ENCODE measurements around the gene MMP17. TPM values are rescaled to one million over a fixed set of nuclear protein-coding genes. Genes with fewer than 3 reads are reported as not detected.
A peak's percentile ranks its signal among the peaks of the same experiment; 100 is the strongest.

The MMP17 gene
- total RNA-seq, 2 donors from 2014 or later, result 2.5 TPM; not detected in 1

DNA sequence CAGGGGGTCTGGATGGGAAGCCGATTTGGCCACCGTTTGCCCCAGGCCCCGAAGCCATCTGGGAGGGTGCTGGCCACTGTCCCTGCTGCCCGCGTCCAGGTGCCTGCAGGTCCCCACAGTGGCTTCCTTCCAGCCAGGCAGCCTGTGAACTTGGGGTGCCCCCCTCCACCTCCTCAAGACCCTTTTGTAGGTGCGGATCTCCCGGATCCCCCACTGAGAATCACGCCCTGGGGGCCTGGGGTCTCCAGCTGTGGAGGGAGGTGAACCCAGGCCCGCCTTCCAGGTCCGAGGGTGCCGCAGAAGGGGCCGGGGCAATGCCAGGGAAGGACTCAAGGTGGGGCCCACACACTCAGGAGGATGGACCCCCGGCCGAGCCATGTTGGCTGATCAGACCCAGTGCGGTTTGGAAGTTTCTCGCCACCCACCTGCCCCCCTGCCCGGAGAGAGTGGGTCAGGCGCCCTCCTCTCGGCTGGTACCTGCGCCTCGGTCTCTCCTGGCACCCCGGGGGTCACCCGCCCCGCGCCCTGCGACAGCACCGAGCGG, 1.7 kb downstream of the MMP17 start:
- DNase-seq, result no peak
- Mint-ChIP-seq H3K4me3 (peak overlapping the region; percentile 86), H3K27ac (no peak overlapping the region), H3K27me3 (peaks cover 40% of the 10 kb centered on the region), H3K4me1 (peaks cover 14% of the 10 kb centered on the region), H3K36me3 (ENCODE audit: low read depth) (no peaks in the 10 kb centered on the region)
- no peaks in the 10 kb centered on the region for H3K9me3 ChIP-seq (ENCODE audit: control insufficient read depth, low read length, poor library complexity, severe bottlenecking)
- ATAC-seq, result no peak

DNA sequence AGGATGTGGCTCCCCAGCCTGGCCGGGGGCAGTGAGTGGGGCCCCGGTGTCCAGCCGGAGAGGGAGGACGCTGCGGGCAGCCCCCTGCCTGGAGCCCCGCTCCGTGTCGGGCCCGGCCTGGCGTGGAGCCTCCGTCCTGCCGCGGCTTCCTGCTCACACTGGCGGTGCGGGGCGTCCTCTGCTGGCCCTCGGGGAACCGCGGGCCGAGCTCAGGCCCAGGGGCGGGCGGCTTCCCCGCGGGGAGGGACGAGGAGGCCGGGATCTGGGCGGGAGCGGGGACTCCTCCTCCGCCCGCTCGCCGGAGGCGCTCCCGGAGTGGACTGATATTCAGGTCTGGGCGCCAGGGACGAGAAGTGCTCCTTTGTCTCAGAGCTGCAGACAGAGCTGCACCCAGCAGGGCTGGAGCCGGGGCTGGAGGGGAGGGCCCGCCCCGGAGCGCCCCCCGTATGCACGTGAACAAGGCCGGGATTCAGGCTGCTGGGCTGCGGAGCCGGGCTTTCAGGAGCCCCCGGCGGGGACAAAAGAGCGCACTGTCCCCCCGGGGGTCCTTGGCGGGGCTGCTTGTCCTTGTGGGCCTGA, 2.2 kb downstream of the MMP17 start:
- DNase-seq (no peak), ATAC-seq (peak; percentile 44)
- H3K9me3 ChIP-seq (ENCODE audit: control insufficient read depth, low read length, poor library complexity, severe bottlenecking), result no peaks in the 10 kb centered on the region
- H3K27ac Mint-ChIP-seq, result no peak overlapping the region
- peaks cover 35% of the 10 kb centered on the region for H3K27me3 Mint-ChIP-seq
- no peaks in the 10 kb centered on the region for H3K36me3 Mint-ChIP-seq (ENCODE audit: low read depth)
- H3K4me1 Mint-ChIP-seq, result peaks cover 13% of the 10 kb centered on the region
- H3K4me3 Mint-ChIP-seq, result peak overlapping the region; percentile 81

DNA sequence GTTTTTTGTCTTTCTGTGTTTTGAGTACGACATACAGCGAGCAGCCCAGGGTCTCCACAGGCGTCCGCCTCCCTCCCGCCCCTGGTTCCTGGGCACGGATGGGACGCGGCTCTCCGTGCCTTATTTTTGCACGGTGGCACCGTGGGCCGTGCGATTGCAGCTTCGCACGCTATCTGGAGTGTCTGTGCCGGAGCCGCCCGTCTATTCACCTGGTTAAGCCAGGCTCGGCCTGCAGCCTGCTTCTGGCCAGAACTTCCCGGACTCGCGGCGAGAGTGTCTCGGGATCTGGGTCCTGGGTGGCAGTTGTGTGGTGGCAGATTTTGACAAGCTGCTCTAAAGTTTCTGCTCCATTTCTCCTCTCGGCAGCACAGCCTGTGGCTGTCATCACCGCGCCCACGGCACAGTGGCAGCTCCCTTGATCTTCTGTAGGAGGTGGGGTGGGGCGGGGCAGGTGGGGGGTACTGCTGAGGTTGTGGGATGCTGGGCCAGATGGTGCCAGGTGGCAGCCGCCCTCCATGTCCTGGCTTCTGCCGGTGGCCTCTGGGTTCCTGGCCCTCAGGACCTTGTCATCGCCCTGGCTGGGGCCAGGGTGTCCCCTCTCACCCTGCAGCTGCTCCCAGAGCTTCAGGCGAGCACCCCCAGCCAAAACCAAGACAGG, 2.9 kb downstream of the MMP17 start:
- peak; percentile 36 for ATAC-seq
- H3K27me3 Mint-ChIP-seq, result peaks cover 29% of the 10 kb centered on the region
- peaks cover 10% of the 10 kb centered on the region for H3K4me1 Mint-ChIP-seq

DNA sequence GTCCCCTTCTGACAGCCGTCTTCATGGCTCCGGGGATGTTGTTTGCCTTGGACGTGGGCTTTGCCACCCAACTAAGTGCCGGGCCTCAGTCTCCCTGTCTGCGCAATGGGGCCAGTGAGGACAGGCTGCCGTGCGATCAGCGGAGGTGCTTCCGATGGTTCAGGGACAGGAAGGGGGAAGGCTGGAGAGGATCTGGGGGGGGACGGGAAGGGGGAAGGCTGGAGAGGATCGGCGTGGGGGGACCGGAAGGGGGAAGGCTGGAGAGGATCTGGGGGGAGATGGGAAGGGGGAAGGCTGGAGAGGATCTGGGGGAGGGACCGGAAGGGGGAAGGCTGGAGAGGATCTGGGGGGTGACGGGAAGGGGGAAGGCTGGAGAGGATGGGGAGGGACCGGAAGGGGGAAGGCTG, 3.4 kb downstream of the MMP17 start:
- peaks cover 10% of the 10 kb centered on the region for H3K4me1 Mint-ChIP-seq
- H3K36me3 Mint-ChIP-seq (ENCODE audit: low read depth), result no peaks in the 10 kb centered on the region
- no peak overlapping the region for H3K4me3 Mint-ChIP-seq
- no peak for DNase-seq
- no peaks in the 10 kb centered on the region for H3K9me3 ChIP-seq (ENCODE audit: control insufficient read depth, low read length, poor library complexity, severe bottlenecking)
- no peak for ATAC-seq
- H3K27me3 Mint-ChIP-seq, result peaks cover 23% of the 10 kb centered on the region
- H3K27ac Mint-ChIP-seq, result no peak overlapping the region

More for the DNA sequence above, 2.9 kb downstream of the MMP17 start:
- no peak for DNase-seq
- no peaks in the 10 kb centered on the region for H3K9me3 ChIP-seq (ENCODE audit: control insufficient read depth, low read length, poor library complexity, severe bottlenecking)
- Mint-ChIP-seq H3K27ac (no peak overlapping the region), H3K4me3 (peak overlapping the region; percentile 81), H3K36me3 (ENCODE audit: low read depth) (no peaks in the 10 kb centered on the region)

DNA sequence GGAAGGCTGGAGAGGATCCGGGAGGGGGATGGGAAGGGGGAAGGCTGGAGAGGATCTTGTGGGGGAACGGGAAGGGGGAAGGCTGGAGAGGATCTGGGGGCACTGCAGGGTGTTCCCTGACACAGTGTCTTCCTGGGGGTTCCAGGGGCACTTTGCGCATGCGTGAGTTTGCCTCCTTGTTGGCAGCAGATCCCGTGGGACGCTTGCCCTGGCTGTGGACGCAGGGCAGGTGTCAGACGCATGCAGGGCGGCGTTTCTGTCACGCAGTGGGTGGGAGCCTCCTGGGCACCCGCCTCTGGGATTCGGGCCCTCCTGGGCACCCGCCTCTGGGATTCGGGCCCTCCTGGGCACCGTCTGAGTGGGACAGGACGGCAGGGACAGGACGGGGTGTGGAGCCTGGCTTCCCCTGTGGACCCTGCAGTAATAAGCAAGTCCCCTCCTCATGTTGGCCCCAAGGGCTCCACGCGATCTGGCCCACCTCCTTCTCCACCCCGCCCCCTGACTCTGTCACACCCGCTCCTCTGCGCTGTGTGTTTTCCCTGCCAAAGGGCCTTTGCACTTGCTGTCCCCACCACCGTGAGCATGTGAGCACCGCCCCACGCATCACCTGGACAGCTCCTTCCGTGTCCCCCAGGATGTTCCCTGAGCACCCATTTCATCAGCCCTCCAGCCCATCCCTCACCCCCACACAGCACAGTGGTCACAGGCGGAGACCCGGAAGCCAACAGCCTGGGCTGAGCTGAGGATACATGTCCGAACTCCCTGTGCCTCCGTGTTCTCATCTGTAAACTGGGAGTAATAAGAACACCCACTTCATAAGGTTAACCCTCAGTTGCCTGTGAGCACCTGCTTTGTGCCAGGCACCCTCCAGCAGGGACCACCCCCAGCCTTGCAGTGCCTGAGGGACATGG, 4.4 kb downstream of the MMP17 start:
- DNase-seq (no peak), ATAC-seq (no peak)
- no peaks in the 10 kb centered on the region for H3K36me3 Mint-ChIP-seq (ENCODE audit: low read depth)
- no peaks in the 10 kb centered on the region for H3K9me3 ChIP-seq (ENCODE audit: control insufficient read depth, low read length, poor library complexity, severe bottlenecking)
- no peak overlapping the region for H3K27ac Mint-ChIP-seq
- H3K4me3 Mint-ChIP-seq, result no peak overlapping the region
- peaks cover 8% of the 10 kb centered on the region for H3K4me1 Mint-ChIP-seq
- H3K27me3 Mint-ChIP-seq, result peaks cover 19% of the 10 kb centered on the region

DNA sequence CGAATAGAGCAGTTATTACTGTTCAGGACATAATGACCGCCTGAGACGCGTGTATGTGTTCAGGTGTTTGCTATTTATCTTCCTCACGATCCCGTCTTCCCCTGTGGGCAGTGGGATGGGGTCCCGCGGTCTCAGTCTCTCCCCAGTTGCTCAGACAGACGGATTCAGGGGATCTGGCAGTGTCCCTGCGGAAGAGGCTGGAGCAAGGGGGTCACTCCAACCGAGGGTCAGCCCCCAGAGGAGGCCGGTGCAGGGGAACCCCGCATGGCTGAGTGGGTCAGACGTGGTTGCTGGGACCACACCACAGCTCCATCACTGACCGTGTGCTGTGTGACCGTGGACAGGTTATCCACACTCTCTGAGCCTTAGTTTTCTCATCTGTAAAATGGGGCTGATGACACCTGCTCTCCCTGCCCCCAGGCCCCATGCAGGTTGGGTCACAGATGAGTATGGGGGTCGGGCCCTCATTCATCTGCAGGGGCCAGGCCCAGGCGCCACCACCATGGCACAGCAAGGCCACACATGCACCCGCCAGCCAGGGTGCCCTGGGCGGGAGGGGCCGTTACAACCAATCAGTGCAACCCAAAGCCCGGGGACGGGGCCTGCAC, 5.2 kb downstream of the MMP17 start:
- no peaks in the 10 kb centered on the region for H3K9me3 ChIP-seq (ENCODE audit: control insufficient read depth, low read length, poor library complexity, severe bottlenecking)
- DNase-seq (peak in 1 of 3 donors; percentile 6), ATAC-seq (no peak)
- Mint-ChIP-seq H3K27me3 (peaks cover 19% of the 10 kb centered on the region), H3K36me3 (ENCODE audit: low read depth) (no peaks in the 10 kb centered on the region), H3K4me1 (peaks cover 8% of the 10 kb centered on the region), H3K4me3 (no peak overlapping the region), H3K27ac (no peak overlapping the region)

DNA sequence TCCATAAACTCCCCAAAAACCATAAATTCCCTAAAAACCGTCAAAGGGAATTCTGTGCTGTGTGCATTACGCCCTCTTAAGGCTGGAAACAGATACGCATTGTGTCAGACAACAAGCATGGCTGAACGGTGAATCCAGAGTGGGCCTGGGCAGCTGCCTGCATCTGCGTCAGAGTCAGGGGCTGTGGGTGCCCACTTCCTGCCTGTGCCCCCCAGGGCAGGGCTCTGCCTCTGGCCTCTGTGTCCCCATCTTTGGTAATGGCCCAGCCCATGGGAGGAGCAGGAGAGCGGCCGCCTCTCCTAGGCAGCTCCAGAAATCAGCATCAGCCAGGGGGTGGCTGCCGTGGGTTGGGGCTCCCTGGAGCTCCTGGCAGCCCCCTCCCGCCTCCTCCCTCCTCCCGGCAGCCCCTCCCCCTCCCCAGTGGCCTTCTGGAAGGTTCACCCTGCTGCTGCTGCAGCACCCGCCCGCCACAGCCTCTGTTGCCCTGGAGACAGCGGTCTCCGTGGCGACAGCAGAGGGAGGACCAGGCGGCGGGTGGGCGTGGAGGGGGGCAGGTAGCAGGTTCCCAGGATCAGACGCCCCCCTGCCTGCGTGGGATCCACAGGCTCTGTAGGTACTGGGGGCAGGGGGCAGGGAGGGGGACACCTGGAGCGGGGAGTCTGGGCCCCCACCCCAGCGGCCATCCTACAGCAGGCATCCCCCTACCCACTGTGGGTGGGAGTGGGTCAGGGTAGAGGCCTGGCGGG, 5.9 kb downstream of the MMP17 start:
- ATAC-seq, result no peak
- Mint-ChIP-seq H3K27ac (no peak overlapping the region), H3K36me3 (ENCODE audit: low read depth) (no peaks in the 10 kb centered on the region), H3K4me3 (no peak overlapping the region), H3K4me1 (peaks cover 8% of the 10 kb centered on the region), H3K27me3 (peaks cover 19% of the 10 kb centered on the region)
- DNase-seq, result peak in 1 of 3 donors; percentile 7
- no peaks in the 10 kb centered on the region for H3K9me3 ChIP-seq (ENCODE audit: control insufficient read depth, low read length, poor library complexity, severe bottlenecking)

DNA sequence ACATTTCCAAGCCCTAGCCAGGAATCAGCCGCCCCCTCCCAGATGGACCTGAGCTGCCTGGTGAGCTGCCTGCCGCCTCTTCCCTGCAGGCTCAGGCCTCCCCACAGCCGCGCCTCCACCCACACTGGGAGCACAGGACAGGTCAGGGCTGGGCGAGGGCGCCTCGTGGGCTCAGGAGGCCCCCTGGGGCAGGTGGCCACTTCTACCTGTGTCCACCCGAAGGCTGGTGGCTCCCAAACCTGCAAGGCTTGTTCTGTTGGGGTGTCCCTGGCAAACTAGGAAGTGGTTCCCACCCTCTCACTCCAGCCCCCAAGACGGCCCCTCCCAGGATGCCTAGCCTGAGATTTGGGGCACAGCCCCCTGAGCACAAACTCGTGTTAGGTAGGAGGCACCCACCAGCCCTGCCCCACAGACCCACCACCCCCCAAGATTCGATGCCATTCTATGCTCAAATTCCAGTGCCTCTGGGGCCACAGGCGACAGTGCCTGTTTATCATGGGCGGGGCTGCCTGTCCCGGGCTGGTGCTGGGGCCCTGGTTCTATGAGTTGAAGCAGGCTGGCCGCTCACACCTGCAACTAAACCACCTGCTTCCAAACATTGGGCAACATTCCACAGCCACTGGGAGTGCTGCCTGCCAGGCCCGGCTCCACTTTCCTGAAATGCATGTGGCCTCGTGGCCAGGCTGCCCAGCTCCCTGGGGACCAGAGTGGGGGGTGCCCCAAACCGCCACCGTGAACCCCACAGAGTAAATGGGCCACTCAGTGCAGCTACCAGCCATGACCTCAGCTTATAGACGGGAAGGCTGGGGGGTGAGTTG, 6.8 kb downstream of the MMP17 start:
- no peaks in the 10 kb centered on the region for H3K9me3 ChIP-seq (ENCODE audit: control insufficient read depth, low read length, poor library complexity, severe bottlenecking)
- H3K4me1 Mint-ChIP-seq, result peaks cover 4% of the 10 kb centered on the region
- DNase-seq (no peak), ATAC-seq (no peak)
- no peak overlapping the region for H3K4me3 Mint-ChIP-seq
- peaks cover 19% of the 10 kb centered on the region for H3K27me3 Mint-ChIP-seq
- H3K36me3 Mint-ChIP-seq (ENCODE audit: low read depth), result no peaks in the 10 kb centered on the region
- no peak overlapping the region for H3K27ac Mint-ChIP-seq

DNA sequence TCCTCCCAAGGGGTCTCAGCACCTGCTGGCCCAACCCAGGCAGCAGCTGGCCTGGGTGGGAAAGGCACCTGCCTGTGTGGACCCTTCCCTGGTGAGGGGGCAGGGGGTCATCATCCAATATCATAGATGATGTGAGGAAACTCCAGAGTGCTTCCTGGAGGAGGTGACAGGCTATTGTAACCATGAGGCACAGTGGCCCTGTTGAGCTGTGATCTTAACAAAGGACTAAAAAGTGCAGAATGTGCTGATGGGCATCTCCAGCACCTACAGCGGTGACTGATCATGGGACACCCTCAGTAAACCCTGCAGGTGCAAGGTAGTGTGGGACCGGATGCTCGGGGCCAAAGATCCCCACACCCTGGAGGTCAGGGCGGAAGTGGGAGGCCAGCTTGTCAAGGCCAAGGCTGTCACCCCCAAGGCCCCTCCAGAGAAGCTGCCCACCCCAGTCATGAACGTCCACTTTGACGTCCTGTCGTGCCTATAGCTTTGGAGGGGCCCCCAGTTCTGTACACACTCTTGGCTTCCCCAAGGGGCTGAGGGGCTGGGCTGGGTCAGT, 7.5 kb downstream of the MMP17 start:
- no peak overlapping the region for H3K4me3 Mint-ChIP-seq
- no peaks in the 10 kb centered on the region for H3K36me3 Mint-ChIP-seq (ENCODE audit: low read depth)
- DNase-seq, result no peak
- no peak for ATAC-seq
- no peaks in the 10 kb centered on the region for H3K9me3 ChIP-seq (ENCODE audit: control insufficient read depth, low read length, poor library complexity, severe bottlenecking)
- peaks cover 4% of the 10 kb centered on the region for H3K4me1 Mint-ChIP-seq
- peaks cover 18% of the 10 kb centered on the region for H3K27me3 Mint-ChIP-seq
- H3K27ac Mint-ChIP-seq, result no peak overlapping the region

DNA sequence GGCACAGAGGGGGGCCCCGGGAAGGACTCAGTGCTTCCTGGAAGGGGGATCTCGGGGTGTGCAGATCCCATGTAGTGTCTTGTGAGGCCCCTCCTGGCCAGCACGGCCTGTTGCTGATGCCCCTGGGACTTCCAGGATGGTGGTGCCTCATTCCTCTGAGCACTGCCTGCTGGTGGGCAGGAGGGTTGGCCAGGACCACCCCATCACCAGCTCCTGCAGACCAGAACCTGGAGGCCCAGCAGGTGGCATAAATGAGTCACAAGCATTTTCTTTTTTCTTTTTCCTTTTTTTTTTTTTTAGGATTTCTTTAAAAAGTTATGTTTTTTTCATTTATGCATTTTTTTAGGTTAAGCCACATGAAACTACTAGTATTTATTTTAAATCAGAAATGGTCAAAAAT, 8.0 kb downstream of the MMP17 start:
- Mint-ChIP-seq H3K36me3 (ENCODE audit: low read depth) (no peaks in the 10 kb centered on the region), H3K27ac (no peak overlapping the region), H3K4me1 (no peaks in the 10 kb centered on the region), H3K4me3 (no peak overlapping the region), H3K27me3 (peaks cover 13% of the 10 kb centered on the region)
- DNase-seq (peak in 1 of 3 donors; percentile 5), ATAC-seq (no peak)
- no peaks in the 10 kb centered on the region for H3K9me3 ChIP-seq (ENCODE audit: control insufficient read depth, low read length, poor library complexity, severe bottlenecking)

DNA sequence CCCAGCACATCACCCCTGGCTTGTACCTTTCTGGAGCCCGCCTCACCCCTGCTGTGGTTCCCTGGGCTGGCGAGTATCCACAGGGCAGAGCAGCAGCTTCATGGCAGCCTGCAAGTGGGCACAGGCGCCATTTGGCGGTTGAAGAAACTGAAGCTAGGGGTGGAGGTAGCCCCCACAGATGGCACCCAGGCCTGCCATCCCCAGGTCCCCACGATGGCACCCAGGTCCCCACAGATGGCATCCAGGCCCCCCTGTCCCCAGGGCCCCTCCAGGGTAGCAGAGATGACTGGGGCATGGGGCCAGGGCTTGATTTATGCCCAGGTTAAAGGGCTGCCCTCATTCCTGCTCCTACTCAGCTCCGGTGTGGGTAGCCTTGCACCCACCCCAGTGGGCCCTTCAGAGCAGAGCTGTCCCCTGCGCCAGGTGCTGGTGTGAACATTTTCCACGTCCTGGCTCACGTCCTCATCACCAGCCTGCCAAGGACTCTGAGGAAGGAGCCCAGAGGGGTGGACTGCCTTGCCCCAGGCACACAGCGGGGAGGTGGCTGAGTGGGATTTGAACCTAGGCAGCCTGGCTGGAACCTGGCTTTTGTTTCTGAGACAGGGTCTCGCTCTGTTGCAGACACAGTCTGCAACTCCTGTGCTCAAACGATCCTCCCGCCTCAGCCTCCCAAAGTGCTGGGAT, 8.7 kb downstream of the MMP17 start:
- peaks cover 13% of the 10 kb centered on the region for H3K27me3 Mint-ChIP-seq

More for the DNA sequence above, 8.7 kb downstream of the MMP17 start:
- Mint-ChIP-seq H3K27ac (no peak overlapping the region), H3K4me3 (no peak overlapping the region), H3K4me1 (no peaks in the 10 kb centered on the region), H3K36me3 (ENCODE audit: low read depth) (no peaks in the 10 kb centered on the region)
- ATAC-seq (no peak), DNase-seq (no peak)
- H3K9me3 ChIP-seq (ENCODE audit: control insufficient read depth, low read length, poor library complexity, severe bottlenecking), result no peaks in the 10 kb centered on the region

Data from T-helper 17 cell (primary cell).